Activated CD4-positive, alpha-beta T cell treated with anti-CD3 and anti-CD28 coated beads for 4 hours (primary cell): ENCODE measurements around the gene SLC30A3.
"Not testable (repeated sequence)": the region's sequence is repeated elsewhere in the genome, so short reads cannot be mapped to it uniquely, and the experiment has no call there.

ENCODE experiments used
- DNase-seq, 2 donors: peaks; one replicate each; pipeline ENCODE4 v3.0.0-alpha.2; 2020

SLC30A3 gene, protein sequence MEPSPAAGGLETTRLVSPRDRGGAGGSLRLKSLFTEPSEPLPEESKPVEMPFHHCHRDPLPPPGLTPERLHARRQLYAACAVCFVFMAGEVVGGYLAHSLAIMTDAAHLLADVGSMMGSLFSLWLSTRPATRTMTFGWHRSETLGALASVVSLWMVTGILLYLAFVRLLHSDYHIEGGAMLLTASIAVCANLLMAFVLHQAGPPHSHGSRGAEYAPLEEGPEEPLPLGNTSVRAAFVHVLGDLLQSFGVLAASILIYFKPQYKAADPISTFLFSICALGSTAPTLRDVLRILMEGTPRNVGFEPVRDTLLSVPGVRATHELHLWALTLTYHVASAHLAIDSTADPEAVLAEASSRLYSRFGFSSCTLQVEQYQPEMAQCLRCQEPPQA

DNA sequence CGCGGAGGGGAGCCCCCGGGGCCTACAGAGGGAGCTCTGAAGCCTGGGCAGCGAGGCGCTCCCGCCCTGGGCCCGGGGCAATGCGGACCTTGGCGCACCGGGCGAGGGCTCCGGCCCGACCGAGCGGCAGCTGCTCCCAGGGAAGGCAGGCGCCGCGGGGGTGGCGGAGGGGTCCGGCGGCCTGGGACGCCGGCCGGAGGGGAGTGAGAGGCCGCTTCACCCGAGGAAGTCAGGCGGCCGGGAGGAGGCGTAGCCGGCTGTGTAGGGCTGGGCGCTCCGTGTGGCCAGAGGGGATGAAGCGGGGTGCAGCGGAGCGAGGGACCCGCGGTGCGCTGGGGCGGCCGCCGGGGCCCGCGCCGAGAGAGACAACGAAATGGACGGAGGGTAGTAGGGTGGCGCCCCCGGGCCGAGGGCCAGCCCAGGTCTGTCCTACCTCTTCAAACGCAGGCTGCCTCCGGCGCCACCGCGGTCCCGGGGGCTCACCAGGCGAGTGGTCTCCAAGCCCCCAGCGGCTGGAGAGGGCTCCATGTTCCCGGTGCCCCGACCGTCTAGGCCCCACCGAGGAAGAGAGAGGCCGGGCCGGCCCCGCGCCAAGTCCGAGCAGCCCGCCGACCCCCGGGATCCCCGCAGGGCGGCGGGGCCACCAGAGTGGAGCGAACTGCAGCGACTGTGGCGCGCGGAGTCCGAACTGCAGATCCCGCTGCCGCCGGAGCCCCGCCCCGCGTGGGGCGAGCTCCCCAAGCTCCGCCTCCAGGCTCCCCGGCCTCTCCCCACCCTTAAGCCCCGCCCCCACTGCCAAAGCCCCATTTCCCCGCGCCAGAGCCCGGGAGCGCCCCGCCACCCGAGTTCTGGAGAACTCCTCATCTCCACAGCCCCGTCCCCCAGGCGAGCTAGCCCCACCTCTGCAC is at the start of gene SLC30A3:
Gene SLC30A3, minus strand, starts transcription at position 669 of the 908 bp plus-strand sequence. Its CDS starts 141 bp downstream, at position 528.
- DNase-seq: peak; percentile 77

GRCh38 chr2:27312152-27312551 is 49.3 kb upstream of the SLC30A3 start:
- no peak for DNase-seq

DNA sequence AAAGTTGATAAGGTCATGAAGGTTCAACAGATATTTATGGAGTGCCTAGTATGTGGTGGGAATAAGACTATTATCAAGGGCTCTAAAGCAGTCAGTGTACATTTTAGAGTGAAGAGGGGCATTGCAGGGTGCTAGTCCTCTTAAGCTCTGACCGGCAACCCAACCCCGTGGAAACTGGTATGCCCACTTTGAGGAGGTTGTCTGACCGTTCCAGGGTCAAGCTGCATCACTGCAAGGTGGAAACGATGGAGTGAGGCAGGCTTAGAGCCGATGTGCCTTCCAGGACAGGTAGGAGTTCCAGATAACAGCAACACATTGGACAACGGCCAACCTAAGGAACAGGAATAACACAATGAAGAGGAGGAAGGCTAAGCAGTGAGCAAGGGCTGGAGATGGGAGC is 46.8 kb upstream of the SLC30A3 start:
- DNase-seq: no peak

DNA sequence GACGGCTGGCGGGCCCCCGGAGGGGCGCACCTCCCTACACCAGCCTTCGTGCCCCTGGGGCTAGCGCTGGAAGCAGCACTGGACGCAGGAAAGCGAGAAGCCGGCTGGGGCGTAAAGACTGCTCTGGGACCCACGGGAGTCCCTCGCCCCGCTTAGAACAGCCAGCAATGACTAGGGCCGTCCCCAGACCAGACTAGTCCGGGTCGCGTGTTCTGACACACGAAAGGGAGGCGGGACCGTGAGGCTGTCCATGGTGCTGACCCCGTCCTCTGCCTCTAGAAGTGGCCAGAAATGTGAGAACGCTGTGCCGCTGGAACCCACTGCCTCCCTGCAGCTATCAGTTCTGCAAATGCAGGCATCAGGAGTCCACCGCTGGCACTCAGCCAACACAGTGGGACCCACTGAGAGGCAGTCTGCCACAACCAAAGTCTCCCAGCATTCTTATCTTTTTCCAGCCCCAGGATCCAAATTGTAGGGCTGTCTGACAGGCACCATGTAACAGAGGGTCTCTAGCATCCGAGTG is 45.6 kb upstream of the SLC30A3 start, which contains the start of gene UCN:
Gene UCN, minus strand, starts transcription at position 87 of the 523 bp plus-strand sequence. CDS start 550 bp downstream, outside the sequence.
- no peak for DNase-seq

DNA sequence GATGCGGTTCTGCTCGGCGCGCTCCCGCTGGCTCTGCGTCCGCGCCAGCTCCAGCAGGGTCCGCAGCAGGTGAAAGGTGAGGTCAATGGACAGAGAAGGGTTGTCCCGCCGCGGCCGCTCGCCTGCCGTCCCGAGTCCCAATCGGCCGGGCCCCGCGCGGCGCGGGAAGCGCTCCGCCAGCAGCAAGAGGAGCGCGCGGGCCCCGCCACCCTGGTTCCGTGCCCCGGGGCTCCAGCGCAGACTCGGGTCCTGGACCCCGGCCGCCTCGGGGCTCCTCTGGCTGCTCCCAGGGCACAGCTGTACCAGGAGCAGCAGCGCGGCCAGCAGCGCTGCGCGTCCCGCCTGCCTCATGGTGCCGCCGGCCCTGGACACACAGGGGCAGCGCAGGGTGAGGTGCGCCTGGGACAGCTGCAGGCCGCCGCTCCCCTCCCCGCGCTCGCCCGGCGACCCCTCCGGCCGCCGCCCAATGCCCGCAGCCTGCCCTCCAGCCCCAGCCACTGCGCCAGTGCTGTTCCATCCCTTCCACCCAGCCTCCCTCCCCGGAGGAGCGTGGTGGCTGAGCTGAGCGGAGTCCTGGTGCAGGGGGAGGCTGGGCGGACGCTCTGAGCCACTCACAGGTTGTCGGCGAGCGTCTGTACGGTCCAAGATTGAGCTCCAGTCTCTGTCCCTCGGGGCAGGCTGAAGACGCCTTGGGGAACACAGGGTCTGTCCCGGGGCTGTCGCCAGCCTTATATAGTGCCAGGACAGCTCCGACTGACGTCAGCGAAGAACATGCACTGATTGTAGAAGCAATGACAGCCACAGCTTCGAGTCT is 44.9 kb upstream of the SLC30A3 start:
- DNase-seq: no peak

GRCh38 chr2:27307287-27307544 is 44.4 kb upstream of the SLC30A3 start:
- DNase-seq: no peak

DNA sequence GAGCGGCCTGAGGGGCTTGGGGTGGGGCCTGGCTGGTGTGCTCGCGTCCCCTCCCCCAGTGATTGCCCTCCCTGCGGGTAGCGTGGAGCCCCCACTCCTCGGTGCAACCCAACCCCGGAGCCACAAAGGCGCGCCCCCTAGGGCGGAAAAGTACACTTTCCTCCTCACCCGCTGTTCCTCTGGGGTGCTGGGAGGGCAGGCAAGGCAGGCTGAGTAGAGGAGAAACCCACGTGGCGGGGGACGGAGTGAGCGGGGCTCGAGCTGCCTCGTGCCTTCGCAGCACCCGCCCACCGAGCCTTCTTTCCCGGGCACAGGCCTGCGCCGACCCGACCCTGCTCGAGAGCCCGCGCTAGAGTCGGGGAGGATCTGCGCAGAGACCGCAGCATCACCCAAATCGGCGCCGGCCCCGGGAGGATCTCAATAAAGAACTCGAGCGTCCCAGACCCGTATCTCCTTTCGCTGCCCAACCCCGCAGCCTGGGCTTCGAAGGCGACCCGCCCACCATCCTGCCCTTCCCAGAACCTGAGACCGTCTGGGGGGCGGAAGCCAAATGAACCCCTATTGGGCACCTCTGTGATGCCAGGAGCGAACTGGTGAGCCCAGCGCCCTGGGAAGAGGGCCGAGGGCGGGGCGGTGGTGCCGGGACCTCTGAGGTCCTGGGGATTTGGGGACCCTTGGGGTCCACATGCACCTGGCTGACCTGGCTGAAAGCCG is 43.9 kb upstream of the SLC30A3 start:
- peak; percentile 18 to 32 for DNase-seq

GRCh38 chr2:27306136-27306535 is 43.3 kb upstream of the SLC30A3 start:
- DNase-seq: no peak

GRCh38 chr2:27305516-27305915 is 42.7 kb upstream of the SLC30A3 start:
- DNase-seq: no peak

DNA sequence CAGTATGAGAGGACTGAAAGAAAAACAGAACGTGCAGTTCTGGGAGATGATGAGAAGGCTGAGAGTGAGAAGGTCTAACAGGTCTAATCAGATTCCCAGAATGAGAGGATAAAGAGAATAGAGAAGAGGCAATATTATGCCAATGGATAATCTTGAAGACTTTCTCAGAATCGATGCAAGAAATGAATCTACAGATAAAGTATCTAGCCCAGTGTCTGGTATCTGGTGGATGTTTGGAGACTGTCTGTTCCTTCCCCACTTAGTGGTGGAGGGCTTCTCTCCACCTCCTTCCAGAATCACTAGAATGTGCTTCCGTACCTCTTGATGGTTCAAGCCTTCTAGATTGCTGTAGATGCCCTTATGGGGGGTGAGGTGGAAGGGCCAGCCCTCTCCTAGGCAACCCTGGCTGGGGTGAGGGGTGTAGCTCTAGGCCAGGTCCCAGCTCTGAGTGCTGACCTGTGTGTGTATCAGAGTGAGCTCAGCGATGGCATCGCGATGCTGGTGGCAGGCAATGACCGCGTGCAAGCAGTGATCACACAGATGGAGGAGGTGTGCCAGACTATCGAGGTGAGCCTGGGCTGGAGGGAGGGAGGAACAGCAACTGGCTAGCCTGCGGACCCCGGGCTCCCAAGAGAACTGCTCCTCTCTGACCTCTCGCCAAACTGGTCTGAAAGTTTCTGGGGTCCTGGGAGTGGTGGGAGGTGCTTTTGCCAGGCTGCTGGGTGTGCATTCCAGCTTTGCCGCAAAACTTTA is 41.8 kb upstream of the SLC30A3 start:
- no peak for DNase-seq

- DNase-seq: peak; percentile 34 to 45
Observed at GRCh38 chr2:27303093-27304025, 40.5 kb upstream of the SLC30A3 start.

DNA sequence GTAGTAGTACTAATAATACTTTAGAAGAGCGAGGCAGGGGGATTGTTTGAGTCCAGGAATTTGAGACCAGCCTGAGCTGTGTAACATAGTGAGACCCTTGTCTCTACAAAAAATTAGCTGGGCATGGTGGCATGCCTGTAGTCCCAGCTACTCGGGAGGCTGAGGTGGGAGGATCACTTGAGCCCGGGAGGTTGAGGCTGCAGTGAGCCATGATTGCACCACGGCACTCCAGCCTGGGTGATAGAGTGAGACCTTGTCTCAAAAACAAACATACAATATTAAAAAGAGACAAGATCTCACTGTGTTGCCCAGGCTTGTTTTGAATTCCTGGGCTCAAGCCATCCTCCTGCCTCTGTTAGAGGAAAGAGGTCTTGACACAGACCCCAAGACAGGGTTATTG is 37.8 kb upstream of the SLC30A3 start:
- DNase-seq: not testable (repeated sequence)

DNA sequence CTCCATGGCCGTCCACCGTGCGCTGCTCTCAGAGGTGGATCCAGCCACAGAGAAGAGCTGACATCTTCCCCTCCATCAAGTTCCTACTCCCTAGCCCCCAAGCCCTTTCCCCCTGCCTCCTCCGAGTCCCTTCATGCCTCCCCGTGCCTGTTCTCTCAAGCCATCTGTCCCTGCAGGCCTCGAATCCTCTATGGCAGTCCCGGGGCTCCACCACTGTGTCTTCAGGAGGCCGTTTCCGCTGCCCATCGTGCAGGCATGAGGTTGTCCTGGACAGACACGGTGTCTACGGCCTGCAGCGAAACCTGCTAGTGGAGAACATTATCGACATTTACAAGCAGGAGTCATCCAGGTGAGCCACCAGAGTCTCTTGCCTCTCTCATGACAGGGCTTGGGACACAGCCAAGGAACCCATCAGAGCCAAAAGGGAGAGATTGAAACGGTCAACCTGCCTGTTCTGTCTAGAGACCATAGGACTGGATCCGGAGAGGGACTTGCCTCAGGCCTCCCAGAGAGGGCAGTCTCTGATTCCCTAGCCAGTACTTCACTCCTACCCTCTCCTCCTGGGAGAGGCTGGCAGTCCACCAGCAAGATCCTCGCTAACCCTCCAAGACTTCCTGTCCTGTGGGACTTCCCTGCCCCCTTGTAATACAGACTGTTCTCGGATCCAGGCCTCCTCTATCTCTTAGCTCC is 35.7 kb upstream of the SLC30A3 start:
- no peak for DNase-seq

DNA sequence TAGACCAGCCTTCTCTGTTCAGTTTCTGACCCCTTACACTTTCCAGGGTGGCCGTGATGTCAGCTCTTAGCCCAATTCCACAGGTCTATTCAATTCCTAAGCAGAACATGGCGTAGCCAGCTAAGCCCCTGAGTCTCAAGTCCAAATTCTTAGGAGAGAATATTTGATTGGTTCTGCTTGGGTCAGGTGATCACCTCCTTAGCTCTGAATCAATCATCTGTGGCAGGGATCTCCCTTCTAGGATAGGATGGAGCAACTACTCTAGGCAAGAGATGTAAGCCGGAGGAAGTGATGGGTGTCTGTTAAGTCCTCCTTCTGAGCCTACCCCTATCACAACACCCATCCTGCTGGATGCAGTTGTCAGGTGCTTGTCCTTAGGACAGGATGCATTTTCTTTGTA is 34.3 kb upstream of the SLC30A3 start:
- no peak for DNase-seq

DNA sequence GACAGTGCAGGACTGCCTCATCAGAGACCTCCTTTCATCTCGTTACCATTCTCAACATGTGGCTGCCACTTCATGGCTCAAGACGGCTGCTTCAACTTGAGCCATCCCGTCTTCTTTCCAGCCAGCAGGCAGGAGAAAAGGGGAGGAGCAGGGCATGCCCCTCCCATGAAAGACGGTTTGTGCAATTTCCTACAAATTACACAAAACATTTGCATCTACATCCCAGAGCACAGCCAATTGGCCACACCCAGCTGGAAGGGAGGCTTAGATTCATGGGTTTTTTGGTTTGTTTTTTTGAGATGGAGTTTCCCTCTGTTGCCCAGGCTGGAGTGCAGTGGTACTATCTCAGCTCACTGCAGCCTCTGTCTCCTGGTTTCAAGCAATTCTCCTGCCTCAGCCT is 33.6 kb upstream of the SLC30A3 start:
- DNase-seq: no peak

DNA sequence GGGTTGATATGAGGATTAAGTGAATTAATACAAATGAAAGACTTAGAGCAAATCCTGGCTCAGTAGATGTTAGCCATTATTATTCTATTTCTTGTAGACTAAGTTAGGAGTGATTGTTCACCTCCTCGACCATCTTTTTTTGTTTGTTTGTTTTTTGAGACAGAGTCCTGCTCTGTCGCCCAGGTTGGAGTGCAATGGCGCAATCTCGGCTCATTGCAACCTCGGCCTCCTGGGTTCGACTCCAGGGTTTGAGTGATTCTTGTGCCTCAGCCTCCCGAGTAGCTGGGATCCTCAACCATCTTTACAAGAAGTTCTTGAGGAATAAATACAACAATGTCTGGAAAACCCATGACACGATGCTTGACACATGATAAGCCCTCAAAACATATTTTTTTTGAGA is 32.1 kb upstream of the SLC30A3 start:
- DNase-seq: no peak

DNA sequence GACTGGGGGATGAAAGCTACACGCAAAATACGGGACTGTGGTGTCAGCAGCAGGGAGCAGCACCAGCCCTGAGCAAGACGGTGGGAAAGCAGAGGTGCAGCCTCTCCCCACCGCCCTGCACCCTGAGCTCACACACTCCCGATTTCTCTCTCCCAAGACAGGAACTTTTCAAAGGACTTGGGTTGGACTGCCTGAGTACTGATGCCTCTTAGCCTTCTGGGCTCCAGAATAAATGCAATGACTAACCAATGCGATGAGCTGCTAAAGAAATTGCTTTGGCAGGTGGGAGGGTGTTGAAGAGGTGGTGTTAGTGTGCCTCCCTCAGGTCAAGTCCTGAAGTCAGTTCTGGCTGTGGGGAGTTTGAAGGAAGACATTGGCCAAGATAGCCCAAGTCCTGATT is 29.0 kb upstream of the SLC30A3 start:
- no peak for DNase-seq

DNA sequence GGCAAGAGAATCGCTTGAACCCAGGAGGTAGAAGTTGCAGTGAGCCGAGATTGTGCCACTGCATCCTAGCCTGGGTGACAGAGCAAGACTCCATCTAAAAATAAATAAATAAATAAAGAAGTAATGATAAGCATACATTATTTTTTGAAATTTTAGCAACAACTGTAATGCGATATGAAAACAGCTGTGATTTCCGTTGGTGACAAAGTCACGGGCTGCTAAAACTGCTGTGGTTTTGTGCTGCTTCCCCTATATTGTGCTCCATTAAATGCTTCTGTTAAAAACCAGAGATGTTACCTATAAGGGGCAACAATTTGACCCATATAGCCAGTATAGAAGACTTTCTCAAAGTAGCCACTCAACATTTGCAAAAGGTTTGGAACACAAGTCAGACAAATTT is 27.7 kb upstream of the SLC30A3 start:
- no peak for DNase-seq

- DNase-seq: no peak
Observed at GRCh38 chr2:27288610-27289009, 25.8 kb upstream of the SLC30A3 start.

DNA sequence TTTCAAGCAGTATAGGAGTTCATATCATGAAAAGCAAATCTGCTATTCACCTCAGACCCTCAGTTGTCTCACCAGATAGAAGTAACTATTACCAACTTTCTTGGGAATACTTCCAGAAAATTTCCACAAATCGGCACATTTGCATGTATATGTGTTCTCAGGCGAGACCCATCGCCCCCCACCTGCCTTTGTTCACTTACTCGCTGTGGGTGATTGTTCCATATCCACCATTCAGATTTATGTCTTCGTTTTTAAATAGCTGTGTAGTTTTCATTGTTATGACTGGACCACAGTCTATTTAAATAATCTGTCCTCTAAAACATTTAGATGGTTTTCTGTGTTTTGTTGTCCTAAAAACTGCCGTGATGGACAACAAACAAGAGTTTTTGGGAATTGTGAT is 22.6 kb upstream of the SLC30A3 start:
- no peak for DNase-seq
